Measurements from ENCODE around the gene TMC8.

TMC8 gene

DNA sequence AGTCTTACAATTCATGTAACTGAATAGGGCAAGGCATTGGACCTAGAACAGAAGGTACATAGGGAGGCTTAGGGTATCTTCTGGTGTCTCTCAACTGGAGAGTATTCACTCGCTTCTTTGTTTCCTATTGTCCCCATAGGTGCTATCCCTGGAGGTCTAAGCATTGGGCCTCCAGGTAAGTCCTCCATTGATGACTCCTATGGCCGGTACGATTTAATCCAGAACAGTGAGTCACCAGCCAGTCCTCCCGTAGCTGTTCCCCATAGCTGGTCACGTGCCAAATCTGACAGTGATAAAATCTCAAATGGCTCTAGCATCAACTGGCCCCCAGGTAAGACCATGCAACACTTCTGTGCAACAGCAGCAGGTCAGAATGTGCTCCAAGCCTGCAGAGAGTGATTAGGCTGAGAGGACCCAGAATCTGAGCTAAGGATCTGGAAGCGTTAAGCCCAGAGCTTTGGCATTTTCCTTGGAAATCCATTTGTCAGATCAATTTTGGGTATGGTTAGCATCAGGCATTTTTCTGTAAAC lies 37.7 kb upstream of the TMC8 start:
- DNase-seq (ENCODE audit: extremely low read depth, low read depth): no peak
- TF ChIP-seq, protein P1, sequence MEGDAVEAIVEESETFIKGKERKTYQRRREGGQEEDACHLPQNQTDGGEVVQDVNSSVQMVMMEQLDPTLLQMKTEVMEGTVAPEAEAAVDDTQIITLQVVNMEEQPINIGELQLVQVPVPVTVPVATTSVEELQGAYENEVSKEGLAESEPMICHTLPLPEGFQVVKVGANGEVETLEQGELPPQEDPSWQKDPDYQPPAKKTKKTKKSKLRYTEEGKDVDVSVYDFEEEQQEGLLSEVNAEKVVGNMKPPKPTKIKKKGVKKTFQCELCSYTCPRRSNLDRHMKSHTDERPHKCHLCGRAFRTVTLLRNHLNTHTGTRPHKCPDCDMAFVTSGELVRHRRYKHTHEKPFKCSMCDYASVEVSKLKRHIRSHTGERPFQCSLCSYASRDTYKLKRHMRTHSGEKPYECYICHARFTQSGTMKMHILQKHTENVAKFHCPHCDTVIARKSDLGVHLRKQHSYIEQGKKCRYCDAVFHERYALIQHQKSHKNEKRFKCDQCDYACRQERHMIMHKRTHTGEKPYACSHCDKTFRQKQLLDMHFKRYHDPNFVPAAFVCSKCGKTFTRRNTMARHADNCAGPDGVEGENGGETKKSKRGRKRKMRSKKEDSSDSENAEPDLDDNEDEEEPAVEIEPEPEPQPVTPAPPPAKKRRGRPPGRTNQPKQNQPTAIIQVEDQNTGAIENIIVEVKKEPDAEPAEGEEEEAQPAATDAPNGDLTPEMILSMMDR (IDR thresholded peaks at IDR 0.05; ENCODE audit: low read depth, low read length): no peak

GRCh38 chr17:78095035-78095434 lies 35.5 kb upstream of the TMC8 start:
- TF ChIP-seq, protein P1 (IDR thresholded peaks at IDR 0.05; ENCODE audit: low read depth, low read length): no peak
- DNase-seq (ENCODE audit: extremely low read depth, low read depth): no peak

- no peak for DNase-seq (ENCODE audit: extremely low read depth, low read depth)
- TF ChIP-seq, protein P1 (IDR thresholded peaks at IDR 0.05; ENCODE audit: low read depth, low read length): no peak
These were observed 34.5 kb upstream of the TMC8 start for GRCh38 chr17:78096093-78096492.

DNA sequence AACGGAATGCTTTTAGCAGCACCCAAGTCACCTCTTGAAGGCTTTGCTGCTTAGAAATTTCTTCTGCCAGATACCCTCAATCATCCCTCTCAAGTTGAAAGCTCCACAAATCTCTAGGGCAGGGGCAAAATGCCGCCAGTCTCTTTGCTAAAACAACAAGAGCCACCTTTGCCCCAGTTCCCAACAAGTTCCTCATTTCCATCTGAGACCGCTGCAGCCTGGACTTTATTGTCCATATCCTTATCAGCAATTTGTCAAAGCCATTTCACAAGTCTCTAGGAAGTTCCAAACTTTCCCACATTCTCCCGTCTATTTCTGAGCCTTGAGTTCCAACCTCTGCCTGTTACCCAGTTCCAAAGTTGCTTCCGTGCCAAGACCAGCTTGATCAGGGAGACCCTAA lies 29.5 kb upstream of the TMC8 start:
- TF ChIP-seq, protein P1 (IDR thresholded peaks at IDR 0.05; ENCODE audit: low read depth, low read length): no peak
- no peak for DNase-seq (ENCODE audit: extremely low read depth, low read depth)

- TF ChIP-seq, protein P1 (IDR thresholded peaks at IDR 0.05; ENCODE audit: low read depth, low read length): no peak
- no peak for DNase-seq (ENCODE audit: extremely low read depth, low read depth)
These were observed 29.0 kb upstream of the TMC8 start for GRCh38 chr17:78101542-78101941.

GRCh38 chr17:78103311-78103710 lies 27.3 kb upstream of the TMC8 start:
- DNase-seq (ENCODE audit: extremely low read depth, low read depth): no peak
- TF ChIP-seq, protein P1 (IDR thresholded peaks at IDR 0.05; ENCODE audit: low read depth, low read length): no peak

DNA sequence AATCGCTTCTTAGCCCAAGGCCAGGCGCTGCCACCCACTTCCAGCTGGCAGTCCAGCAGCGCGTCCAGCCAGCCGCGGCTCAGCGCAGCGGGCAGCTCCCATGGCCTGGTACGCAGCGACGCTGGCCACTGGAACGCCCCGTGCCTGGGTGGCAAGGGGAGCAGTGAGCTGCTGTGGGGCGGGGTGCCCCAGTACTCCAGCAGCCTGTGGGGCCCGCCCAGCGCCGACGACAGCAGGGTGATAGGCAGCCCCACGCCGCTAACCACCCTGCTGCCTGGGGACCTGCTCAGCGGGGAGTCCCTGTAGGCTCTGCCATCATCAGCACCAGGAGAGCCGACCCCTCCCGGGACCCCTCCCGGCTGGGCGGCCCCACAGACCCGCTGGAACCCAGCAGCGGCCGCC lies 26.0 kb upstream of the TMC8 start:
- no peak for DNase-seq (ENCODE audit: extremely low read depth, low read depth)
- TF ChIP-seq, protein P1 (IDR thresholded peaks at IDR 0.05; ENCODE audit: low read depth, low read length): no peak

Measured in AG09319 (cell line).